ELR (cell line): Measurements from ENCODE around the gene FEZF2.

ENCODE experiments used
- DNase-seq: peaks from one replicate; pipeline ENCODE4 v3.0.0-alpha.2; 2015; ENCODE audit warnings: low read depth

FEZF2 gene

GRCh38 chr3:62329971-62330370, 43.4 kb downstream of the FEZF2 start:
- DNase-seq = no peak

GRCh38 chr3:62325896-62326295, 47.5 kb downstream of the FEZF2 start:
- DNase-seq = no peak

- DNase-seq = no peak
Measured at GRCh38 chr3:62323241-62323640, 50.1 kb downstream of the FEZF2 start.
